CD14-positive monocyte (primary cell): Measurements from ENCODE around the gene LRP8. TPM values are rescaled to one million over a fixed set of nuclear protein-coding genes. Genes with fewer than 3 reads are reported as not detected.

Experiments used
- DNase-seq, 3 donors: peaks; one replicate each; pipeline ENCODE4 v3.0.0-alpha.2; 2011 to 2022
- H2AFZ ChIP-seq: 2 replicates; pipeline ENCODE4 v1.6.0; 2012; ENCODE audit warnings: mild to moderate bottlenecking, low read depth, low read length, inconsistent platforms; ENCODE audit not compliant: insufficient read depth, poor library complexity, severe bottlenecking
- H3K27ac ChIP-seq, 2 donors: 1 replicate in 1 of 2; 2 replicates in 1 of 2; pipeline ENCODE4 v1.5.1; 2012 to 2013; ENCODE audit warnings: low read length in 2 of 2, control low read depth in 1 of 2, inconsistent platforms in 1 of 2, low read depth in 1 of 2, mild to moderate bottlenecking in 1 of 2
- H3K27me3 ChIP-seq, 2 donors: one replicate each; pipeline versions ENCODE4 v1.6.0 to v1.6.1; 2011 to 2013; ENCODE audit warnings: low read length in 2 of 2; ENCODE audit not compliant: control insufficient read depth in 2 of 2, insufficient read depth in 2 of 2
- H3K36me3 ChIP-seq, 2 donors: replicated peaks in 1 of 2; 1 replicate in 1 of 2; 2 replicates in 1 of 2; pipeline versions ENCODE4 v1.5.1 to v1.6.1; 2012 to 2013; ENCODE audit warnings: low read length in 2 of 2, control low read depth in 1 of 2, inconsistent platforms in 1 of 2, mild to moderate bottlenecking in 1 of 2; ENCODE audit not compliant: insufficient read depth in 2 of 2, control insufficient read depth in 1 of 2
- H3K4me1 ChIP-seq, 2 donors: 1 replicate in 1 of 2; 2 replicates in 1 of 2; pipeline versions ENCODE4 v1.5.1 to v1.6.1; 2012 to 2013; ENCODE audit warnings: low read length in 2 of 2, control low read depth in 1 of 2, inconsistent platforms in 1 of 2, mild to moderate bottlenecking in 1 of 2, moderate library complexity in 1 of 2; ENCODE audit not compliant: insufficient read depth in 2 of 2, control insufficient read depth in 1 of 2
- H3K4me2 ChIP-seq: replicated peaks from 2 replicates; pipeline ENCODE3; 2012; ENCODE audit warnings: low read length, moderate library complexity, mild to moderate bottlenecking; ENCODE audit not compliant: poor library complexity, severe bottlenecking; ENCODE audit errors: extremely low read depth
- H3K4me3 ChIP-seq, 3 experiments: fragments of 200-600 bp in 1 of 3; sonication (generic) in 1 of 3; replicated peaks in 1 of 3; 1 replicate in 2 of 3; 2 replicates in 1 of 3; pipeline ENCODE4 v1.5.1; 2011 to 2013; ENCODE audit warnings: low read length in 3 of 3, mild to moderate bottlenecking in 3 of 3, control low read depth in 2 of 3, low read depth in 2 of 3, inconsistent platforms in 1 of 3, moderate library complexity in 1 of 3
- H3K79me2 ChIP-seq: 2 replicates; pipeline ENCODE4 v1.6.0; 2012; ENCODE audit warnings: mild to moderate bottlenecking, control low read depth, inconsistent platforms, low read length, moderate library complexity; ENCODE audit not compliant: insufficient read depth
- H3K9ac ChIP-seq: 2 replicates; pipeline ENCODE4 v1.6.0; 2017; ENCODE audit warnings: low read length, mild to moderate bottlenecking; ENCODE audit not compliant: insufficient read depth, poor library complexity, severe bottlenecking
- H3K9me3 ChIP-seq, 2 donors: replicated peaks in 1 of 2; 1 replicate in 1 of 2; 2 replicates in 1 of 2; pipeline versions ENCODE4 v1.5.1 to v1.6.1; 2012 to 2013; ENCODE audit warnings: low read length in 2 of 2, control low read depth in 1 of 2; ENCODE audit not compliant: control insufficient read depth in 1 of 2, insufficient read depth in 1 of 2
- H4K20me1 ChIP-seq: 2 replicates; pipeline ENCODE4 v1.6.0; 2012; ENCODE audit warnings: mild to moderate bottlenecking, low read length, control low read depth, moderate library complexity; ENCODE audit not compliant: insufficient read depth
- H3K27ac Mint-ChIP-seq, 7 donors: one replicate each; pipeline ENCODE4 v1.8.0; 2020; ENCODE audit warnings: mild to moderate bottlenecking in 7 of 7, mixed read lengths in 7 of 7, moderate library complexity in 6 of 7, inconsistent platforms in 2 of 7
- H3K27me3 Mint-ChIP-seq, 3 donors: one replicate each; pipeline ENCODE4 v1.8.0; 2021 to 2022; ENCODE audit warnings: low read depth in 3 of 3, mild to moderate bottlenecking in 3 of 3, mixed read lengths in 3 of 3, moderate library complexity in 3 of 3, inconsistent platforms in 1 of 3
- H3K36me3 Mint-ChIP-seq, 2 donors: one replicate each; pipeline ENCODE4 v1.8.0; 2020; ENCODE audit warnings: mixed read lengths in 2 of 2, inconsistent platforms in 1 of 2, mild to moderate bottlenecking in 1 of 2
- H3K4me1 Mint-ChIP-seq: one replicate; pipeline ENCODE4 v1.8.0; 2020; ENCODE audit warnings: mild to moderate bottlenecking, mixed read lengths
- H3K4me3 Mint-ChIP-seq, 2 donors: one replicate each; pipeline ENCODE4 v1.8.0; 2020; ENCODE audit warnings: mild to moderate bottlenecking in 2 of 2, mixed read lengths in 2 of 2, moderate library complexity in 1 of 2
- H3K9me3 Mint-ChIP-seq, 7 donors: one replicate each; pipeline ENCODE4 v1.8.0; 2020 to 2022; ENCODE audit warnings: mixed read lengths in 7 of 7, mild to moderate bottlenecking in 6 of 7, moderate library complexity in 6 of 7, inconsistent platforms in 2 of 7
- WGBS: methylation state at CpG from one replicate; pipeline ENCODE4 v1.1.5; 2013; ENCODE audit warnings: missing lambda C conversion rate; ENCODE audit not compliant: insufficient coverage; 5-methylcytosine and 5-hydroxymethylcytosine counted together
- intact Hi-C, 2 donors: fragments of 100-400 bp; cut with micrococcal nuclease; formaldehyde crosslinking; loops; one replicate each; pipeline versions ENCODE4 v1.15.0 to v1.15.1; 2023
- polyA plus RNA-seq, 3 donors: library from polyadenylated mRNA; depleted of rRNA in 1 of 3; unstranded in 2 of 3; stranded (reverse) in 1 of 3; fragments of 300-500 nt in 2 of 3; fragments of >200 nt in 1 of 3; fragmentation: Illumina TruSeq in 2 of 3; gene quantifications; 1 replicate in 2 of 3; 2 replicates in 1 of 3; pipeline ENCODE4 v1.2.3, GENCODE V29; 2012 to 2021
- TF ChIP-seq, protein P1 (sequence below): fragments of 200-600 bp; IDR thresholded peaks from one replicate; pipeline ENCODE4 v1.8.0; 2022; ENCODE audit warnings: antibody characterized with exemption, mild to moderate bottlenecking

LRP8 gene
- polyA plus RNA-seq, 3 donors: 0.76 to 11.3 (median 0.95) TPM

DNA sequence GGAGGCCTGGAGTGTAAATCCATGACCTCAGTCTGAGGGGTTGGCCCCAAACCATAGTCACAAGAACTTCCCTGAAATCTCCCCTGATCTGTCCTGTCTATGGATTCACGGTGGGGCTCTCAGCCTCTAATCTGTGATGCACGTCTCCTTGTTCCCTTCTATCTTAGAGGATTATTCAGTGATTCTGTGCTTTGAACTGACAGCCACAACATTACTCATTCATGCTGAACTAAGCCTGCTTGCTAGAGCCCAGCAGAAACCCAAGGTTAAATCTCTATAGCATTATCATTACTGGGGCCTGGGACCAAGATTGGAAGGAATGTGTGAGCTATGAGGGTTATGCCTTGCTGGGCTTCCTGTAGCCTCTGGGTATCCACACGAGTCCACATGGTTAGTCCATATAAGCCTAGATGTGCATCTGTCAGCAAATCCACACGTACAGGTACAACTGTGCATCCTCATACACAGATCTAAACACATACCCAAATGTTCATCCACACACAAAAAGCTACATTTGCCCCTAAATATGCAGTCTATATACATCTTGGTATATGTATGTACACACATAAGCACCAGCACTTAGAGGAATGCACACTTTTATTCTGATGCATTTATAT lies 67.1 kb downstream of the LRP8 start:
- Mint-ChIP-seq H3K4me1 (no peaks in the 10 kb centered on the region), H3K36me3 (peaks cover 92 to 95% of the 10 kb centered on the region in 2 donors), H3K9me3 (no peaks in the 10 kb centered on the region), H3K4me3 (no peak overlapping the region), H3K27me3 (peaks cover 0 to 2% (median 0%) of the 10 kb centered on the region in 3 donors), H3K27ac (no peak overlapping the region)
- H3K4me1 ChIP-seq: no peaks in the 10 kb centered on the region
- no peak overlapping the region for H3K4me3 ChIP-seq
- H2AFZ ChIP-seq: no peak overlapping the region
- H3K36me3 ChIP-seq: peaks cover 88 to 100% of the 10 kb centered on the region in 2 donors
- no peak for DNase-seq
- no peak overlapping the region for H3K9ac ChIP-seq
- no CpG with 5 or more reads among the region's 4 CpGs for WGBS
- no peaks in the 10 kb centered on the region for H3K9me3 ChIP-seq
- no peaks in the 10 kb centered on the region for H3K79me2 ChIP-seq
- H3K27ac ChIP-seq: no peak overlapping the region
- H3K27me3 ChIP-seq: no peaks in the 10 kb centered on the region
- TF ChIP-seq, protein P1, sequence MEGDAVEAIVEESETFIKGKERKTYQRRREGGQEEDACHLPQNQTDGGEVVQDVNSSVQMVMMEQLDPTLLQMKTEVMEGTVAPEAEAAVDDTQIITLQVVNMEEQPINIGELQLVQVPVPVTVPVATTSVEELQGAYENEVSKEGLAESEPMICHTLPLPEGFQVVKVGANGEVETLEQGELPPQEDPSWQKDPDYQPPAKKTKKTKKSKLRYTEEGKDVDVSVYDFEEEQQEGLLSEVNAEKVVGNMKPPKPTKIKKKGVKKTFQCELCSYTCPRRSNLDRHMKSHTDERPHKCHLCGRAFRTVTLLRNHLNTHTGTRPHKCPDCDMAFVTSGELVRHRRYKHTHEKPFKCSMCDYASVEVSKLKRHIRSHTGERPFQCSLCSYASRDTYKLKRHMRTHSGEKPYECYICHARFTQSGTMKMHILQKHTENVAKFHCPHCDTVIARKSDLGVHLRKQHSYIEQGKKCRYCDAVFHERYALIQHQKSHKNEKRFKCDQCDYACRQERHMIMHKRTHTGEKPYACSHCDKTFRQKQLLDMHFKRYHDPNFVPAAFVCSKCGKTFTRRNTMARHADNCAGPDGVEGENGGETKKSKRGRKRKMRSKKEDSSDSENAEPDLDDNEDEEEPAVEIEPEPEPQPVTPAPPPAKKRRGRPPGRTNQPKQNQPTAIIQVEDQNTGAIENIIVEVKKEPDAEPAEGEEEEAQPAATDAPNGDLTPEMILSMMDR: no peak
- H4K20me1 ChIP-seq: no peaks in the 10 kb centered on the region
- H3K4me2 ChIP-seq: no peak overlapping the region
- intact Hi-C loops: no loop called here

DNA sequence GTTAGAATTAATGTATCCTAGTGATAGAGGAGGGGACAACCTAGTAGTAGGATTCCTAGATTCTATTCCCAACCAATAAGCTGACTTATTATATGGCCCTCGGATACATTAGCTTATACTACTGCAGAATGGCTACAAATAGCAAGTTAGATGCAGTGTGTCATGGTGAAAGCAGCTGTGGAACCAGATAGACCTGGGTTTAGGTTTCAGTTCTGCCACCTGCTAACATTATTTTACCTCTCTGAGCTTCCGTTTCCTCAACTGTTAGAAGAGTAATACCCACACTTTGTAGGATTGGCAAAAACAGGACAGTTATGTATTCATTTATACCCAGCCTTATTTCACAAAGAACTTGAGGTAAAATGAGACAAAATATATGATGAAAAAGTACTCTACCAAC lies 67.9 kb downstream of the LRP8 start:
- no peaks in the 10 kb centered on the region for H3K27me3 ChIP-seq
- no CpG with 5 or more reads among the region's 2 CpGs for WGBS
- H3K4me1 ChIP-seq: no peaks in the 10 kb centered on the region
- Mint-ChIP-seq H3K9me3 (no peaks in the 10 kb centered on the region), H3K36me3 (peaks cover 90 to 91% of the 10 kb centered on the region in 2 donors), H3K27me3 (peaks cover 0 to 2% (median 0%) of the 10 kb centered on the region in 3 donors), H3K4me1 (no peaks in the 10 kb centered on the region), H3K27ac (no peak overlapping the region), H3K4me3 (no peak overlapping the region)
- no peak overlapping the region for H3K9ac ChIP-seq
- no peak overlapping the region for H3K4me2 ChIP-seq
- H3K36me3 ChIP-seq: peaks cover 87 to 100% of the 10 kb centered on the region in 2 donors
- DNase-seq: no peak
- no peaks in the 10 kb centered on the region for H3K9me3 ChIP-seq
- H3K4me3 ChIP-seq: no peak overlapping the region
- H2AFZ ChIP-seq: no peak overlapping the region
- H3K79me2 ChIP-seq: no peaks in the 10 kb centered on the region
- H3K27ac ChIP-seq: no peak overlapping the region
- intact Hi-C loops: no loop called here
- TF ChIP-seq, protein P1: no peak
- H4K20me1 ChIP-seq: no peaks in the 10 kb centered on the region
